PC-3 (cell line): Measurements from ENCODE around the gene SYT13. TPM values are rescaled to one million over a fixed set of nuclear protein-coding genes. Genes with fewer than 3 reads are reported as not detected.

Source experiments
- ATAC-seq: fragments of 200-7000 bp; cut with Tn5 transposase; 2 replicates; pipeline ENCODE4 v1.9.1; 2020; ENCODE audit warnings: mild to moderate bottlenecking, moderate library complexity
- BruUV-seq: library from RNA; stranded (reverse); fragments of 400-500 nt; replicated peaks from 2 replicates; lab custom pipeline; 2021; lab: Mats Ljungman, UMichigan
- CTCF ChIA-PET: fragments of 300-600 bp; sonication (Branson Sonifier 250); formaldehyde crosslinking; loops from one replicate; lab custom pipeline; 2022; ENCODE audit warnings: antibody characterized with exemption; lab: Charles Lee
- POLR2A ChIA-PET: fragments of 300-600 bp; sonication (Branson Sonifier 250); formaldehyde crosslinking; loops from one replicate; lab custom pipeline; 2022; ENCODE audit warnings: antibody characterized with exemption; ENCODE audit not compliant: unreplicated experiment; lab: Charles Lee
- DNase-seq: peaks from one replicate; pipeline ENCODE4 v3.0.0-alpha.2; 2015
- H2AFZ ChIP-seq: fragments of 300-600 bp; sonication (generic); 2 replicates; pipeline ENCODE4 v1.6.0; 2016; ENCODE audit warnings: antibody characterized with exemption, low read length
- H3F3A ChIP-seq: fragments of 300-600 bp; sonication (generic); one replicate; pipeline ENCODE4 v1.6.0; 2017; ENCODE audit warnings: antibody characterized with exemption, low read length, control low read depth, mild to moderate bottlenecking; ENCODE audit not compliant: unreplicated experiment
- H3K27ac ChIP-seq: fragments of 300-600 bp; sonication (generic); 2 replicates; pipeline ENCODE4 v1.5.1; 2016; ENCODE audit warnings: mild to moderate bottlenecking, low read length
- H3K27me3 ChIP-seq: fragments of 300-600 bp; sonication (generic); 2 replicates; pipeline ENCODE4 v1.6.1; 2016; ENCODE audit warnings: low read length, mixed read lengths
- H3K36me3 ChIP-seq: fragments of 300-600 bp; sonication (generic); 2 replicates; pipeline ENCODE4 v1.6.1; 2016; ENCODE audit warnings: low read depth, mixed run types, low read length, mixed read lengths
- H3K4me1 ChIP-seq: fragments of 300-600 bp; sonication (generic); 2 replicates; pipeline ENCODE4 v1.5.1; 2016; ENCODE audit warnings: low read length; ENCODE audit not compliant: insufficient read depth
- H3K4me2 ChIP-seq: fragments of 300-600 bp; sonication (generic); 2 replicates; pipeline ENCODE4 v1.6.0; 2016; ENCODE audit warnings: low read length
- H3K4me3 ChIP-seq: fragments of 300-600 bp; sonication (generic); 2 replicates; pipeline ENCODE4 v1.5.1; 2016; ENCODE audit warnings: mild to moderate bottlenecking, low read length, mixed read lengths
- H3K79me2 ChIP-seq: fragments of 300-600 bp; sonication (generic); 2 replicates; pipeline ENCODE4 v1.6.1; 2017; ENCODE audit warnings: low read length, mixed read lengths
- H3K9ac ChIP-seq: fragments of 300-600 bp; sonication (generic); 2 replicates; pipeline ENCODE4 v1.6.0; 2016; ENCODE audit warnings: mild to moderate bottlenecking, low read length
- H3K9me2 ChIP-seq: fragments of 300-600 bp; sonication (generic); replicated peaks from 2 replicates; pipeline ENCODE4 v1.6.1; 2016; ENCODE audit warnings: mixed run types, low read length, mixed read lengths
- H3K9me3 ChIP-seq: fragments of 300-600 bp; sonication (generic); 2 replicates; pipeline ENCODE4 v1.6.1; 2016; ENCODE audit warnings: low read length, mixed read lengths
- H4K20me1 ChIP-seq: fragments of 300-600 bp; sonication (generic); 2 replicates; pipeline ENCODE4 v1.6.1; 2016; ENCODE audit warnings: low read length, mixed read lengths
- EZH2 ChIP-seq: fragments of 300-600 bp; sonication (generic); IDR thresholded peaks from one replicate; pipeline ENCODE4 v1.6.1; 2017; ENCODE audit warnings: antibody characterized with exemption, mild to moderate bottlenecking, low read length; ENCODE audit not compliant: unreplicated experiment
- EZH2phosphoT487 ChIP-seq: fragments of 300-600 bp; sonication (generic); IDR thresholded peaks from 2 replicates; pipeline ENCODE4 v1.6.1; 2018; ENCODE audit warnings: mild to moderate bottlenecking, antibody characterized with exemption, low read length, borderline replicate concordance
- intact Hi-C: fragments of 100-400 bp; cut with micrococcal nuclease; formaldehyde crosslinking; loops from 2 replicates; pipeline ENCODE4 v1.9.0; 2023
- total RNA-seq: library from RNA; depleted of rRNA; stranded (reverse); fragments of >200 nt; gene quantifications from 2 replicates; pipeline ENCODE4 v1.2.3, GENCODE V29; 2014
- TF ChIP-seq, protein P1 (sequence below): fragments of 300-600 bp; sonication (generic); conservative IDR thresholded peaks from 2 replicates; pipeline ENCODE4 v1.5.1; 2017; ENCODE audit warnings: antibody characterized with exemption, low read depth, mild to moderate bottlenecking, low read length

The SYT13 gene
- total RNA-seq, 1 experiment from 2014 or later = not detected

DNA sequence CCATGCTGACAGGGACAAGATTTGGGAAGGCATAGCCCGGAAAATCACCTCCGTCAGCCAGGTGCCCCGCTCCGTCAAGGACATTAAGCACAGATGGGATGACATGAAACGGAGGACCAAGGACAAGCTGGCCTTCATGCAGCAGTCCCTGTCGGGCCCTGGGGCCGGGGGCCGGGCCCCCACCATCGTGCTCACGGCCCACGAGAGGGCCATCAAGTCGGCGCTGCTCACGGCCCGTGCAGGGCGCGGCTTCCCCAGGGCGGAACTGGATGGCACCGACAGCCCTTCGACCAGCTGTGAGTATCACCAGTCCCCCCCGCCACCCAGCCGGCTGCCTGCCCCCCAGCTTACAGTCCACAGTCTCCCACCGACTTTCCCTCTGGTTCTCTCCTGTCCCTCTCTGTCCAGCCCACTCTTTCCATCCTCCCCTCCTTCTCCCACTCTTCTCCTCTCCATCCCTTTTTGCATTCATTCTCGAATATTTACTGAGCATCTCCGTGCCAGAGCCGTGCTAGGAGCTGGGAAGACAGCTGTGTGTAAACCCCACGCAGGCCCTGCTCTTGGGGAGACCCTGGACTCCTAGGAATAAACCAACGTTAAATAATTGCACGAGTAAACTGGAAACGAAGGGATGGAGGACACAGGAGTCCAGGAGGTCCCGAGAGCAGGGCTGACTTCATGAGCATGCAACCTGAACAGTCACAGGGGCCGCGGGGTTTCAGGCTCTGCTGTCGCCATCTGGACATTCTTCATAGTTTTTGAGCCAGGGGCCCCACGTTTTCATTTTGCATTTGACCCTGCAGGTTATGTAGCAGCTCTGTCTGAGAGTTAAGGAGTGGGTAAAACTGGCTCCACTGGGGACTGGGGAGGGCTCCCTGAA, 76.9 kb downstream of the SYT13 start:
- Histone ChIP-seq H3K27ac (no peak overlapping the region), H3K4me3 (no peak overlapping the region), H3K36me3 (no peaks in the 10 kb centered on the region), H3K4me2 (no peak overlapping the region), H3K4me1 (no peaks in the 10 kb centered on the region), H3K9ac (no peak overlapping the region), H3K9me3 (no peaks in the 10 kb centered on the region), H3K27me3 (no peaks in the 10 kb centered on the region), H3K9me2 (no peaks in the 10 kb centered on the region), H4K20me1 (no peaks in the 10 kb centered on the region), H3K79me2 (no peaks in the 10 kb centered on the region), H3F3A (no peaks in the 10 kb centered on the region), H2AFZ (no peak overlapping the region)
- intact Hi-C loops = no loop called here
- TF ChIP-seq, protein P1, sequence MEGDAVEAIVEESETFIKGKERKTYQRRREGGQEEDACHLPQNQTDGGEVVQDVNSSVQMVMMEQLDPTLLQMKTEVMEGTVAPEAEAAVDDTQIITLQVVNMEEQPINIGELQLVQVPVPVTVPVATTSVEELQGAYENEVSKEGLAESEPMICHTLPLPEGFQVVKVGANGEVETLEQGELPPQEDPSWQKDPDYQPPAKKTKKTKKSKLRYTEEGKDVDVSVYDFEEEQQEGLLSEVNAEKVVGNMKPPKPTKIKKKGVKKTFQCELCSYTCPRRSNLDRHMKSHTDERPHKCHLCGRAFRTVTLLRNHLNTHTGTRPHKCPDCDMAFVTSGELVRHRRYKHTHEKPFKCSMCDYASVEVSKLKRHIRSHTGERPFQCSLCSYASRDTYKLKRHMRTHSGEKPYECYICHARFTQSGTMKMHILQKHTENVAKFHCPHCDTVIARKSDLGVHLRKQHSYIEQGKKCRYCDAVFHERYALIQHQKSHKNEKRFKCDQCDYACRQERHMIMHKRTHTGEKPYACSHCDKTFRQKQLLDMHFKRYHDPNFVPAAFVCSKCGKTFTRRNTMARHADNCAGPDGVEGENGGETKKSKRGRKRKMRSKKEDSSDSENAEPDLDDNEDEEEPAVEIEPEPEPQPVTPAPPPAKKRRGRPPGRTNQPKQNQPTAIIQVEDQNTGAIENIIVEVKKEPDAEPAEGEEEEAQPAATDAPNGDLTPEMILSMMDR = no peak
- TF ChIP-seq EZH2 (no peak), EZH2phosphoT487 (no peak)
- no TSS peak for BruUV-seq
- POLR2A ChIA-PET = no interaction called here
- DNase-seq = no peak
- no peak for ATAC-seq
- CTCF ChIA-PET = no interaction called here

DNA sequence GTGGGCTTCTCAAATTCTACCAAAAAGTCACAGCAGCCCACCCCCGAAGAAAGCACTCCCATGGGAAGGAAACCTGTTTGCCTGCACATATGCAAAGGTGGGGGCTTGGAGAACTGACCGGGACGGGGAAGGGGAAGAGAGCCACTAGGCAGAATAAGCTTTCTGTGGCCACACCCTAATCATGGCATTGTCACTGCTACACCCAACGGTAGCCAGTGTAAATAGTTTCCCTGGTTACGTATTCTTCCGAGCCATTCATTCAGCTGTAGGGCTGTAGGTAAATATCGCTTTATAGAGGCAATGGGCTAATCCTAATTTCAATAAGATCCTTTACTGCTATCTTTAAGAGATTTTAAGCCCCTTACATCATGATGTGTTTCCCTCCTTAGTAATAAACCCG, 78.0 kb downstream of the SYT13 start:
- Histone ChIP-seq H3F3A (no peaks in the 10 kb centered on the region), H3K4me2 (no peak overlapping the region), H2AFZ (no peak overlapping the region), H3K9me2 (no peaks in the 10 kb centered on the region), H3K36me3 (no peaks in the 10 kb centered on the region), H3K9me3 (no peaks in the 10 kb centered on the region), H3K79me2 (no peaks in the 10 kb centered on the region), H3K4me3 (no peak overlapping the region), H4K20me1 (no peaks in the 10 kb centered on the region), H3K27ac (no peak overlapping the region), H3K27me3 (no peaks in the 10 kb centered on the region), H3K9ac (no peak overlapping the region), H3K4me1 (no peaks in the 10 kb centered on the region)
- POLR2A ChIA-PET = no interaction called here
- no TSS peak for BruUV-seq
- ATAC-seq (no peak), DNase-seq (no peak)
- CTCF ChIA-PET = no interaction called here
- intact Hi-C loops = no loop called here
- TF ChIP-seq, protein P1 = no peak
- TF ChIP-seq EZH2phosphoT487 (no peak), EZH2 (no peak)

DNA sequence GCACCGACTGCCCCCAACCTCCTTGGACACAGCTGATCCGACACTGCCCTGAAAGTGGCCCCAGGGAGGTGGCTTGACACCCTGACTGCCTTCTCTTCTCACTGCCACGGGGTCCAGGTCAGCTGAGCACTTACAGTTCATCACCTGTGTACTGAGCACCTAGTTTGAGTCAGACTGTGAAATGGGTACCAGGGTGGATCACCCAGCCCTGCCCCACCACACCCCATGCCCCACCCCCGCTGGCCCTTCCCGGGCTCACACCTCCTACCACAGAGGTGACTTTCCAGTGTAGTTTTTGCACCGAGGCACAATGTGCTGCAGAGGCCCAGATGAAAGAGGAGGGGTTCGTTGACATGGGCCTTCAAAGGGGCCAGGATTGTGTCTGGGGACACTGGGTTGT, 80.2 kb downstream of the SYT13 start:
- H3K4me2 ChIP-seq = no peak overlapping the region
- no peaks in the 10 kb centered on the region for H3K9me3 ChIP-seq
- ChIA-PET POLR2A (no interaction called here), CTCF (no interaction called here)
- intact Hi-C loops = no loop called here
- no peaks in the 10 kb centered on the region for H3K27me3 ChIP-seq
- no peaks in the 10 kb centered on the region for H4K20me1 ChIP-seq
- no peak for TF ChIP-seq EZH2
- no peak for TF ChIP-seq EZH2phosphoT487
- TF ChIP-seq, protein P1 = no peak
- DNase-seq = no peak
- H2AFZ ChIP-seq = no peak overlapping the region
- H3K4me1 ChIP-seq = no peaks in the 10 kb centered on the region
- H3K36me3 ChIP-seq = no peaks in the 10 kb centered on the region
- no peak for ATAC-seq
- H3K4me3 ChIP-seq = no peak overlapping the region
- no peaks in the 10 kb centered on the region for H3F3A ChIP-seq
- H3K9ac ChIP-seq = no peak overlapping the region
- no TSS peak for BruUV-seq
- no peak overlapping the region for H3K27ac ChIP-seq
- H3K79me2 ChIP-seq = no peaks in the 10 kb centered on the region
- H3K9me2 ChIP-seq = no peaks in the 10 kb centered on the region
